ENCODE results near the gene GRM4. TPM values are rescaled to one million over a fixed set of nuclear protein-coding genes. Genes with fewer than 3 reads are reported as not detected.

The GRM4 gene
- total and polyA plus RNA-seq, 10 donors: 0.02 to 0.26 (median 0.09) TPM; not detected in 3

DNA sequence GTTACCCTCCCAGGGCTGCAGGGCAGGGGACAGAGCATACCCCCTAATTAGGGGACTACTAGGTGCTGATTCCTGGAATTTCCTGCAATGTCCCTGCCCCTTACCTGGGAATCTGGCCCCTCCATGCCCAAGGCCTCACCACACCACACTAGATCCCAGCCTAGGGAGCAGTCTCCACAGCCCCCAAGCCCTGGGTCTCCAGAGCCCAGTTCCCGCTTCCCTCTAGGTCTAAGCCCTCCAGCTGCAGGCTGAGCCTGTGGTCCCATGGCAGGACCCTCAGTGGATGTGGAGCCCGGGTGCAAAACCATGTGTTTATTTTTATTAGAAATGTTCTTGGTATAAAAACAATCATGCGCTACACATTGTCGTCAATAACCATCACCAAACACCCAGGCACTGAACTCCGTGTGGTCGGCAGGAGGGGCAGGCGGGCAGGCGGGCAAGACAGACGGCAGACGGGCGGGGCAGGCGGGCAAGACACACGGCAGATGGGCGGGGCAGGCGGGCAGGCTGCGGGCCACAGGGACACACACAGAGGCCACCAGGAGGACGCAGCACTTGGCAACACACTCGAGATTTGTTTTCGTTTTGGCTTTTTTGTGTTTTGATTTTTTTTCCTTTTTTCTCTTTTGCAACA lies 124.2 kb downstream of the GRM4 start:
- Histone ChIP-seq H3K27ac (no peak overlapping the region), H3K27me3 (replicated peaks in 1 of 7) (peaks cover 0 to 38% (median 0%) of the 10 kb centered on the region in 7 donors), H3K36me3 (no peaks in the 10 kb centered on the region), H3K4me3 (no peak overlapping the region), H3K9me3 (peaks cover 0 to 12% (median 0%) of the 10 kb centered on the region in 8 donors), H3K4me1 (no peaks in the 10 kb centered on the region)
- DNase-seq: peak; percentile 40
- TF ChIP-seq POLR2AphosphoS5 (IDR thresholded peaks at IDR 0.05) (no peak), POLR2A (IDR thresholded peaks at IDR 0.05) (no peak)
- TF ChIP-seq, protein P1, sequence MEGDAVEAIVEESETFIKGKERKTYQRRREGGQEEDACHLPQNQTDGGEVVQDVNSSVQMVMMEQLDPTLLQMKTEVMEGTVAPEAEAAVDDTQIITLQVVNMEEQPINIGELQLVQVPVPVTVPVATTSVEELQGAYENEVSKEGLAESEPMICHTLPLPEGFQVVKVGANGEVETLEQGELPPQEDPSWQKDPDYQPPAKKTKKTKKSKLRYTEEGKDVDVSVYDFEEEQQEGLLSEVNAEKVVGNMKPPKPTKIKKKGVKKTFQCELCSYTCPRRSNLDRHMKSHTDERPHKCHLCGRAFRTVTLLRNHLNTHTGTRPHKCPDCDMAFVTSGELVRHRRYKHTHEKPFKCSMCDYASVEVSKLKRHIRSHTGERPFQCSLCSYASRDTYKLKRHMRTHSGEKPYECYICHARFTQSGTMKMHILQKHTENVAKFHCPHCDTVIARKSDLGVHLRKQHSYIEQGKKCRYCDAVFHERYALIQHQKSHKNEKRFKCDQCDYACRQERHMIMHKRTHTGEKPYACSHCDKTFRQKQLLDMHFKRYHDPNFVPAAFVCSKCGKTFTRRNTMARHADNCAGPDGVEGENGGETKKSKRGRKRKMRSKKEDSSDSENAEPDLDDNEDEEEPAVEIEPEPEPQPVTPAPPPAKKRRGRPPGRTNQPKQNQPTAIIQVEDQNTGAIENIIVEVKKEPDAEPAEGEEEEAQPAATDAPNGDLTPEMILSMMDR (IDR thresholded peaks at IDR 0.05 in 8 of 11, conservative IDR thresholded peaks at IDR 0.05 in 3 of 11): no peak
- 67 to 80% (median 74%) methylated on average over 19 of the region's 19 CpGs for WGBS, 5 donors
- intact Hi-C loops (cut with DNase I; ENCODE audit: low total_unique reads): no loop called here

DNA sequence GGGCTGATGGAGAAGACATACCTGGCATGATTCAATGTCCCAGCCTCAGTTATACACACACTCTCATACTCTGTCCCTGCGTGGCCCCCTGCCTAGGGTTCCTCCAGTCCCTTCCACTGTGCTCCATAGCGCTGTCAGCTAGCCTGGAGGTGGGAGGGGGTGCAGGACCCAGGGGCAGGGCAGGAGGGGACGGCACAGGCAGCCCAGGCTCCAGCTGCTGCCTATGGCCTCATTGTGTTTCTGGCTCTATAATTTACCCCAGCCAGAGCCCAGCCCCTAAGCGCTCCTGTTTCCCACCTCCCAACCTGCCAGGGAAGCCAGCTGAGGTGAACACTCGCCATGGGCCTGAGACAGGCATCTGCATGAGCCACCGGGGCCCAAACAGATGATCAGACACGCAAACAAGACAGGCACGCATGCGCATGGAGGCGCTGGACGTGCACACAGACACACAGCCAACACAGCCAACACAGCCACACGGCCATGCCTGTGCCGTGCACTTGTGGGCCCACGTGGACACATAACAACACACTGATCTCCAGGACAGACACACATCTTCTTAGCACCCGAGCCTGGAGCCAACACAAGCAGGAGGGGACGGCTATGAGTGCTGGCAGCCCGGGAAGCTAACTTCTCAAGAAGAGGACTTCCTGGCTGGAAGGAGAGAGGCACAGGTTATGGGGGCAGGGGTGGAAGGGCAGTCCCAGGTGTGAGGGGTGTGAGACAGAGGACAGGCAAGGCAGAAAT lies 124.9 kb downstream of the GRM4 start:
- intact Hi-C loops (cut with DNase I; ENCODE audit: low total_unique reads): no loop called here
- no peaks in the 10 kb centered on the region for H3K4me1 ChIP-seq
- 76 to 90% (median 78%) methylated on average over 14 to 17 of the region's 17 CpGs for WGBS, 5 donors
- peaks cover 0 to 16% (median 0%) of the 10 kb centered on the region in 8 donors for H3K9me3 ChIP-seq
- H3K36me3 ChIP-seq: no peaks in the 10 kb centered on the region
- peaks cover 0 to 32% (median 0%) of the 10 kb centered on the region in 7 donors for H3K27me3 ChIP-seq (replicated peaks in 1 of 7)
- H3K27ac ChIP-seq: no peak overlapping the region
- TF ChIP-seq POLR2AphosphoS5 (IDR thresholded peaks at IDR 0.05): no peak
- TF ChIP-seq, protein P1 (IDR thresholded peaks at IDR 0.05 in 8 of 11, conservative IDR thresholded peaks at IDR 0.05 in 3 of 11): no peak
- TF ChIP-seq POLR2A (IDR thresholded peaks at IDR 0.05): no peak
- peak; percentile 57 for DNase-seq
- H3K4me3 ChIP-seq: no peak overlapping the region

DNA sequence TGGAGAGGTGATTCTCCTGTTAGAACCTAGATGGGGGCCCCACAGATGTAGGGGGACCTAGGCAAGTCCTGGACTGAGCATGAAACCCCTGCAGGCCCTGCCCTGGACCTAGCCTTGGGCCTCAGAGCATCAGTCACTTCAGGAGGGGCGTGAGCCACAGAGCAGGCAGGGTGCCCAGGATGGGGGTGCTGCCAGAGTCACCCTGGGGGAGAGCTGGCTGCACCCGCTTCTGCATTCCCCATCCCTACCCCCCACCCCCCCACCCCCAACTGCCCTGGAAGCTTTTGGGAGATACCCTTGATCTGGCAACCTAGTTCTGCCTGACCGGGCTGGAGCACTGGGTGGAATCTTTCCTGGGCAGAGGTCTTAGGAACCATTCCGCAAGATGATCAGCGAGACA lies 125.6 kb downstream of the GRM4 start:
- WGBS, 5 donors: 83 to 100% (median 91%) methylated on average over 3 to 5 of the region's 5 CpGs
- no peak overlapping the region for H3K27ac ChIP-seq

More for the DNA sequence above, 125.6 kb downstream of the GRM4 start:
- Histone ChIP-seq H3K27me3 (replicated peaks in 1 of 7) (peaks cover 0 to 32% (median 0%) of the 10 kb centered on the region in 7 donors), H3K4me1 (no peaks in the 10 kb centered on the region), H3K36me3 (no peaks in the 10 kb centered on the region), H3K9me3 (peaks cover 0 to 16% (median 0%) of the 10 kb centered on the region in 8 donors), H3K4me3 (no peak overlapping the region)
- intact Hi-C loops (cut with DNase I; ENCODE audit: low total_unique reads): no loop called here
- TF ChIP-seq POLR2AphosphoS5 (IDR thresholded peaks at IDR 0.05) (no peak), POLR2A (IDR thresholded peaks at IDR 0.05) (no peak)
- TF ChIP-seq, protein P1 (IDR thresholded peaks at IDR 0.05 in 8 of 11, conservative IDR thresholded peaks at IDR 0.05 in 3 of 11): no peak
- peak; percentile 46 for DNase-seq
